Mammary epithelial cell (primary cell): Measurements from ENCODE around the gene TRIM40.

ENCODE experiments used
- CTCF ChIP-seq, 2 donors: IDR thresholded peaks in 1 of 2; conservative IDR thresholded peaks in 1 of 2; 2 replicates each; pipeline ENCODE4 v1.5.1; 2011 to 2012; ENCODE audit warnings: inconsistent platforms in 2 of 2, low read length in 2 of 2, mild to moderate bottlenecking in 2 of 2, control low read depth in 1 of 2, low read depth in 1 of 2; ENCODE audit not compliant: insufficient read depth in 1 of 2; ENCODE audit errors: extremely low read depth in 1 of 2
- EZH2 ChIP-seq: IDR thresholded peaks from 2 replicates; pipeline ENCODE4 v1.6.1; 2012; ENCODE audit warnings: low read length, inconsistent platforms, borderline replicate concordance

- TF ChIP-seq CTCF (conservative IDR thresholded peaks at IDR 0.05 in 1 of 2, IDR thresholded peaks at IDR 0.05 in 1 of 2; ENCODE audit: extremely low read depth in 1 of 2, insufficient read depth in 1 of 2, low read depth in 1 of 2, low read length in 2 of 2) (no peak), EZH2 (no peak)
Observed at GRCh38 chr6:30150671-30151395, 14.9 kb downstream of the TRIM40 start.
